Measurements from ENCODE around the gene ECT2.

The ECT2 gene

GRCh38 chr3:172832983-172833382, 82.5 kb downstream of the ECT2 start:
- no peak overlapping the region for H3K4me3 ChIP-seq
- TF ChIP-seq EZH2 (IDR thresholded peaks at IDR 0.05) (no peak), POLR2AphosphoS5 (IDR thresholded peaks at IDR 0.05; ENCODE audit: borderline replicate concordance, low read depth, low read length) (no peak)
- no peak overlapping the region for H3K9ac ChIP-seq (ENCODE audit: insufficient read length)
- H3K9me3 ChIP-seq (ENCODE audit: low read depth, low read length): no peaks in the 10 kb centered on the region
- no peaks in the 10 kb centered on the region for H3K36me3 ChIP-seq (ENCODE audit: insufficient read depth, low read length)
- H3K27ac ChIP-seq: no peak overlapping the region
- DNase-seq (ENCODE audit: low read depth, low spot score): no peak

- Histone ChIP-seq H3K36me3 (ENCODE audit: insufficient read depth, low read length) (no peaks in the 10 kb centered on the region), H3K9ac (ENCODE audit: insufficient read length) (no peak overlapping the region), H3K9me3 (ENCODE audit: low read depth, low read length) (no peaks in the 10 kb centered on the region), H3K4me3 (no peak overlapping the region), H3K27ac (no peak overlapping the region)
- peak; percentile 51 for DNase-seq (ENCODE audit: low read depth, low spot score)
- TF ChIP-seq FOXP2 (optimal IDR thresholded peaks at IDR 0.05; ENCODE audit: control extremely low read depth, extremely low read length, insufficient read depth): no peak
- no peak for TF ChIP-seq POLR2AphosphoS5 (IDR thresholded peaks at IDR 0.05; ENCODE audit: borderline replicate concordance, low read depth, low read length)
- no peak for TF ChIP-seq EZH2 (IDR thresholded peaks at IDR 0.05)
Measured at GRCh38 chr3:172836390-172836997, 86.0 kb downstream of the ECT2 start.

- no peak for DNase-seq (ENCODE audit: low read depth, low spot score)
- Histone ChIP-seq H3K9ac (ENCODE audit: insufficient read length) (no peak overlapping the region), H3K36me3 (ENCODE audit: insufficient read depth, low read length) (no peaks in the 10 kb centered on the region), H3K4me3 (no peak overlapping the region), H3K27ac (no peak overlapping the region), H3K9me3 (ENCODE audit: low read depth, low read length) (no peaks in the 10 kb centered on the region)
- TF ChIP-seq FOXP2 (optimal IDR thresholded peaks at IDR 0.05; ENCODE audit: control extremely low read depth, extremely low read length, insufficient read depth) (no peak), POLR2AphosphoS5 (IDR thresholded peaks at IDR 0.05; ENCODE audit: borderline replicate concordance, low read depth, low read length) (no peak), EZH2 (IDR thresholded peaks at IDR 0.05) (no peak)
Measured at GRCh38 chr3:172839679-172840078, 89.2 kb downstream of the ECT2 start.

GRCh38 chr3:172840463-172840862, 89.9 kb downstream of the ECT2 start:
- DNase-seq (ENCODE audit: low read depth, low spot score): no peak

GRCh38 chr3:172840913-172841312, 90.4 kb downstream of the ECT2 start:
- TF ChIP-seq EZH2 (IDR thresholded peaks at IDR 0.05) (no peak), POLR2AphosphoS5 (IDR thresholded peaks at IDR 0.05; ENCODE audit: borderline replicate concordance, low read depth, low read length) (peak; percentile 39; the same call in 1 of the 2 replicates), FOXP2 (optimal IDR thresholded peaks at IDR 0.05; ENCODE audit: control extremely low read depth, extremely low read length, insufficient read depth) (no peak)

More at GRCh38 chr3:172840463-172840862, 89.9 kb downstream of the ECT2 start:
- Histone ChIP-seq H3K4me3 (no peak overlapping the region), H3K36me3 (ENCODE audit: insufficient read depth, low read length) (no peaks in the 10 kb centered on the region), H3K27ac (no peak overlapping the region), H3K9ac (ENCODE audit: insufficient read length) (no peak overlapping the region), H3K9me3 (ENCODE audit: low read depth, low read length) (no peaks in the 10 kb centered on the region)
- TF ChIP-seq FOXP2 (optimal IDR thresholded peaks at IDR 0.05; ENCODE audit: control extremely low read depth, extremely low read length, insufficient read depth): no peak
- no peak for TF ChIP-seq POLR2AphosphoS5 (IDR thresholded peaks at IDR 0.05; ENCODE audit: borderline replicate concordance, low read depth, low read length)

GRCh38 chr3:172844428-172844827, 93.9 kb downstream of the ECT2 start:
- no peak for DNase-seq (ENCODE audit: low read depth, low spot score)
- no peaks in the 10 kb centered on the region for H3K9me3 ChIP-seq (ENCODE audit: low read depth, low read length)
- no peaks in the 10 kb centered on the region for H3K36me3 ChIP-seq (ENCODE audit: insufficient read depth, low read length)
- no peak overlapping the region for H3K9ac ChIP-seq (ENCODE audit: insufficient read length)
- H3K27ac ChIP-seq: no peak overlapping the region
- H3K4me3 ChIP-seq: no peak overlapping the region
- TF ChIP-seq EZH2 (IDR thresholded peaks at IDR 0.05) (no peak), FOXP2 (optimal IDR thresholded peaks at IDR 0.05; ENCODE audit: control extremely low read depth, extremely low read length, insufficient read depth) (no peak), POLR2AphosphoS5 (IDR thresholded peaks at IDR 0.05; ENCODE audit: borderline replicate concordance, low read depth, low read length) (no peak)

More at GRCh38 chr3:172840913-172841312, 90.4 kb downstream of the ECT2 start:
- H3K27ac ChIP-seq: no peak overlapping the region
- no peaks in the 10 kb centered on the region for H3K9me3 ChIP-seq (ENCODE audit: low read depth, low read length)
- peak; percentile 67 for DNase-seq (ENCODE audit: low read depth, low spot score)
- no peak overlapping the region for H3K4me3 ChIP-seq
- no peaks in the 10 kb centered on the region for H3K36me3 ChIP-seq (ENCODE audit: insufficient read depth, low read length)
- no peak overlapping the region for H3K9ac ChIP-seq (ENCODE audit: insufficient read length)

- Histone ChIP-seq H3K9me3 (ENCODE audit: low read depth, low read length) (no peaks in the 10 kb centered on the region), H3K36me3 (ENCODE audit: insufficient read depth, low read length) (no peaks in the 10 kb centered on the region), H3K9ac (ENCODE audit: insufficient read length) (no peak overlapping the region), H3K4me3 (no peak overlapping the region), H3K27ac (no peak overlapping the region)
- no peak for DNase-seq (ENCODE audit: low read depth, low spot score)
- TF ChIP-seq POLR2AphosphoS5 (IDR thresholded peaks at IDR 0.05; ENCODE audit: borderline replicate concordance, low read depth, low read length) (no peak), FOXP2 (optimal IDR thresholded peaks at IDR 0.05; ENCODE audit: control extremely low read depth, extremely low read length, insufficient read depth) (no peak), EZH2 (IDR thresholded peaks at IDR 0.05) (no peak)
Measured at GRCh38 chr3:172846103-172846561, 95.6 kb downstream of the ECT2 start.

GRCh38 chr3:172846706-172847105, 96.2 kb downstream of the ECT2 start:
- peak; percentile 17; the same call in 1 of the 2 replicates for TF ChIP-seq POLR2AphosphoS5 (IDR thresholded peaks at IDR 0.05; ENCODE audit: borderline replicate concordance, low read depth, low read length)
- TF ChIP-seq FOXP2 (optimal IDR thresholded peaks at IDR 0.05; ENCODE audit: control extremely low read depth, extremely low read length, insufficient read depth): no peak
- Histone ChIP-seq H3K9me3 (ENCODE audit: low read depth, low read length) (no peaks in the 10 kb centered on the region), H3K4me3 (no peak overlapping the region), H3K36me3 (ENCODE audit: insufficient read depth, low read length) (no peaks in the 10 kb centered on the region), H3K27ac (no peak overlapping the region), H3K9ac (ENCODE audit: insufficient read length) (no peak overlapping the region)
- DNase-seq (ENCODE audit: low read depth, low spot score): peak; percentile 83

- Histone ChIP-seq H3K9me3 (ENCODE audit: low read depth, low read length) (no peaks in the 10 kb centered on the region), H3K27ac (no peak overlapping the region), H3K9ac (ENCODE audit: insufficient read length) (no peak overlapping the region), H3K36me3 (ENCODE audit: insufficient read depth, low read length) (no peaks in the 10 kb centered on the region), H3K4me3 (no peak overlapping the region)
- DNase-seq (ENCODE audit: low read depth, low spot score): no peak
- TF ChIP-seq FOXP2 (optimal IDR thresholded peaks at IDR 0.05; ENCODE audit: control extremely low read depth, extremely low read length, insufficient read depth) (no peak), EZH2 (IDR thresholded peaks at IDR 0.05) (no peak), POLR2AphosphoS5 (IDR thresholded peaks at IDR 0.05; ENCODE audit: borderline replicate concordance, low read depth, low read length) (no peak)
Measured at GRCh38 chr3:172847292-172847691, 96.8 kb downstream of the ECT2 start.
